Neural cell (in vitro differentiated cells): ENCODE results near the gene RASL10A. TPM values are rescaled to one million over a fixed set of nuclear protein-coding genes. Genes with fewer than 3 reads are reported as not detected.

ENCODE experiments used
- H2AFZ ChIP-seq: fragments of 200-600, 300-800 bp; sonication (generic), shearing (Covaris generic); 2 replicates; pipeline ENCODE4 v1.6.0; 2014; ENCODE audit warnings: low read depth, mild to moderate bottlenecking, antibody characterized with exemption, low read length, moderate library complexity
- H3F3A ChIP-seq: fragments of 200-600 bp; shearing (Covaris generic); 2 replicates; pipeline ENCODE4 v1.6.1; 2016; ENCODE audit warnings: mild to moderate bottlenecking, moderate library complexity, mixed read lengths, antibody characterized with exemption, low read length; ENCODE audit not compliant: insufficient read depth, poor library complexity, severe bottlenecking
- H3K27ac ChIP-seq: fragments of 200-600, 300-800 bp; sonication (generic), shearing (Covaris generic); 2 replicates; pipeline ENCODE4 v1.5.1; 2014; ENCODE audit warnings: mild to moderate bottlenecking, low read length, moderate library complexity
- H3K27me3 ChIP-seq: fragments of 300-800, 200-600 bp; sonication (generic), shearing (Covaris generic); 2 replicates; pipeline ENCODE4 v1.6.0; 2014; ENCODE audit warnings: mild to moderate bottlenecking, low read depth, low read length, moderate library complexity; ENCODE audit not compliant: insufficient read depth
- H3K36me3 ChIP-seq: fragments of 300-800, 200-600 bp; sonication (generic), shearing (Covaris generic); 2 replicates; pipeline ENCODE4 v1.5.1; 2014; ENCODE audit warnings: mild to moderate bottlenecking, antibody characterized with exemption, low read length, moderate library complexity; ENCODE audit not compliant: insufficient read depth
- H3K4me2 ChIP-seq: fragments of 300-800, 200-600 bp; sonication (generic), shearing (Covaris generic); 2 replicates; pipeline ENCODE4 v1.6.0; 2014; ENCODE audit warnings: mild to moderate bottlenecking, low read length
- H3K4me3 ChIP-seq: fragments of 300-800, 200-600 bp; sonication (generic), shearing (Covaris generic); 2 replicates; pipeline ENCODE4 v1.5.1; 2014; ENCODE audit warnings: mild to moderate bottlenecking, low read length, moderate library complexity
- H3K79me2 ChIP-seq: fragments of 200-600 bp; shearing (Covaris generic); replicated peaks from 2 replicates; pipeline ENCODE4 v1.6.0; 2014; ENCODE audit warnings: mild to moderate bottlenecking, low read length, moderate library complexity; ENCODE audit not compliant: insufficient read depth
- H3K9ac ChIP-seq: fragments of 300-800, 200-600 bp; sonication (generic), shearing (Covaris generic); 2 replicates; pipeline ENCODE4 v1.6.1; 2016; ENCODE audit warnings: mild to moderate bottlenecking, low read length, mixed read lengths
- H3K9me2 ChIP-seq: fragments of 200-600 bp; shearing (Covaris generic); 2 replicates; pipeline ENCODE4 v1.6.1; 2016; ENCODE audit warnings: mild to moderate bottlenecking, low read length, mixed read lengths; ENCODE audit not compliant: insufficient read depth
- H3K9me3 ChIP-seq: fragments of 200-600, 300-800 bp; sonication (generic), shearing (Covaris generic); 2 replicates; pipeline ENCODE4 v1.6.1; 2016; ENCODE audit warnings: mild to moderate bottlenecking, mixed run types, low read length, moderate library complexity, mixed read lengths
- H4K20me1 ChIP-seq: fragments of 200-600 bp; shearing (Covaris generic); 2 replicates; pipeline ENCODE4 v1.6.1; 2016; ENCODE audit warnings: mild to moderate bottlenecking, mixed run types; ENCODE audit not compliant: insufficient read depth
- CTCF ChIP-seq: fragments of 450-650 bp; IDR thresholded peaks from 2 replicates; pipeline ENCODE4 v1.5.1; 2014; ENCODE audit warnings: antibody characterized with exemption, mild to moderate bottlenecking, moderate library complexity; ENCODE audit not compliant: poor library complexity, severe bottlenecking
- EP300 ChIP-seq: fragments of 450-650 bp; conservative IDR thresholded peaks from 2 replicates; pipeline ENCODE4 v1.6.1; 2014; ENCODE audit warnings: antibody characterized with exemption, mild to moderate bottlenecking, moderate library complexity; ENCODE audit not compliant: poor library complexity, severe bottlenecking
- EZH2 ChIP-seq: fragments of 200-600, 300-800 bp; shearing (Covaris generic), sonication (generic); IDR thresholded peaks from 2 replicates; pipeline ENCODE4 v1.6.1; 2014; ENCODE audit warnings: antibody characterized with exemption, low read length, borderline replicate concordance, mild to moderate bottlenecking; ENCODE audit not compliant: insufficient read depth, poor library complexity, severe bottlenecking
- MXI1 ChIP-seq: fragments of 450-650 bp; conservative IDR thresholded peaks from 2 replicates; pipeline ENCODE4 v1.6.1; 2014; ENCODE audit warnings: antibody characterized with exemption, mild to moderate bottlenecking; ENCODE audit not compliant: poor library complexity, severe bottlenecking
- POLR2AphosphoS5 ChIP-seq: IDR thresholded peaks from 2 replicates; pipeline ENCODE4 v1.6.1; 2012
- RAD21 ChIP-seq: fragments of 450-650 bp; conservative IDR thresholded peaks from 2 replicates; pipeline ENCODE4 v1.6.1; 2014; ENCODE audit warnings: antibody characterized with exemption, mild to moderate bottlenecking, moderate library complexity
- REST ChIP-seq: IDR thresholded peaks from 2 replicates; pipeline ENCODE4 v1.6.1; 2012; ENCODE audit warnings: borderline replicate concordance
- SMC3 ChIP-seq: fragments of 450-650 bp; conservative IDR thresholded peaks from 2 replicates; pipeline ENCODE4 v1.6.1; 2014; ENCODE audit warnings: antibody characterized with exemption, mild to moderate bottlenecking, moderate library complexity; ENCODE audit not compliant: poor library complexity
- TAF1 ChIP-seq: IDR thresholded peaks from 2 replicates; pipeline ENCODE4 v1.6.1; 2012; ENCODE audit warnings: low read depth
- polyA plus RNA-seq: library from polyadenylated mRNA; depleted of rRNA; stranded (reverse); fragments of >200 nt; gene quantifications from 2 replicates; pipeline ENCODE4 v1.2.3, GENCODE V29; 2014

The RASL10A gene
- polyA plus RNA-seq, 1 donor from 2014 or later, result 3.0 TPM

- Histone ChIP-seq H3K9ac (peak overlapping the region; percentile 51), H3K9me3 (no peaks in the 10 kb centered on the region), H3K27ac (no peak overlapping the region), H4K20me1 (no peaks in the 10 kb centered on the region), H3F3A (no peaks in the 10 kb centered on the region), H3K79me2 (no peaks in the 10 kb centered on the region), H3K4me3 (peak overlapping the region; percentile 68), H3K27me3 (peaks cover 11% of the 10 kb centered on the region), H3K9me2 (no peaks in the 10 kb centered on the region), H2AFZ (no peak overlapping the region), H3K36me3 (no peaks in the 10 kb centered on the region), H3K4me2 (no peak overlapping the region)
- no peak for TF ChIP-seq CTCF
- no peak for TF ChIP-seq REST
- TF ChIP-seq MXI1, result no peak
- no peak for TF ChIP-seq TAF1
- no peak for TF ChIP-seq EP300
- TF ChIP-seq EZH2, result no peak
- TF ChIP-seq POLR2AphosphoS5, result no peak
- no peak for TF ChIP-seq SMC3
- no peak for TF ChIP-seq RAD21
Observed at GRCh38 chr22:29305836-29306174, 9.7 kb downstream of the RASL10A start.

- Histone ChIP-seq H3K27me3 (peaks cover 11% of the 10 kb centered on the region), H3K4me3 (no peak overlapping the region), H4K20me1 (no peaks in the 10 kb centered on the region), H3K27ac (no peak overlapping the region), H2AFZ (no peak overlapping the region), H3K79me2 (no peaks in the 10 kb centered on the region), H3K4me2 (no peak overlapping the region), H3K9me3 (no peaks in the 10 kb centered on the region), H3K9me2 (no peaks in the 10 kb centered on the region), H3K36me3 (no peaks in the 10 kb centered on the region), H3F3A (no peaks in the 10 kb centered on the region), H3K9ac (no peak overlapping the region)
- TF ChIP-seq RAD21 (no peak), TAF1 (no peak), EP300 (no peak), EZH2 (no peak), POLR2AphosphoS5 (no peak), CTCF (no peak), MXI1 (no peak)
Observed at GRCh38 chr22:29302681-29303465, 12.6 kb downstream of the RASL10A start.
